HUES6 (cell line): ENCODE data around the gene NLRP6.
"Not testable (repeated sequence)": the region's sequence is repeated elsewhere in the genome, so short reads cannot be mapped to it uniquely, and the experiment has no call there.

Experiments
- H3K27ac ChIP-seq: 2 replicates; pipeline ENCODE4 v1.7.0; 2013; ENCODE audit warnings: low read depth, mild to moderate bottlenecking, low read length, inconsistent platforms
- H3K27me3 ChIP-seq: 2 replicates; pipeline ENCODE4 v1.6.1; 2013; ENCODE audit warnings: low read length; ENCODE audit not compliant: control insufficient read depth, insufficient read depth
- H3K36me3 ChIP-seq: 2 replicates; pipeline ENCODE4 v1.6.1; 2013; ENCODE audit warnings: low read length; ENCODE audit not compliant: control insufficient read depth, insufficient read depth
- H3K4me1 ChIP-seq: 2 replicates; pipeline ENCODE4 v1.6.1; 2013; ENCODE audit warnings: low read length; ENCODE audit not compliant: control insufficient read depth, insufficient read depth
- H3K4me3 ChIP-seq: 2 replicates; pipeline ENCODE4 v1.5.1; 2013; ENCODE audit warnings: low read depth, low read length
- H3K9ac ChIP-seq: one replicate; pipeline ENCODE4 v1.6.1; 2013; ENCODE audit warnings: mild to moderate bottlenecking, low read length
- H3K9me3 ChIP-seq: 2 replicates; pipeline ENCODE4 v1.6.1; 2013; ENCODE audit warnings: low read depth, low read length; ENCODE audit not compliant: control insufficient read depth, insufficient read depth

The NLRP6 gene

GRCh38 chr11:305844-306211 is 27.6 kb downstream of the NLRP6 start:
- Histone ChIP-seq H3K36me3 (no peaks in the 10 kb centered on the region), H3K4me3 (no peak overlapping the region), H3K27ac (peak overlapping the region; percentile 52; the same call in 1 of the 2 replicates), H3K27me3 (no peaks in the 10 kb centered on the region), H3K4me1 (peaks cover 51% of the 10 kb centered on the region), H3K9me3 (no peaks in the 10 kb centered on the region), H3K9ac (no peak overlapping the region)

GRCh38 chr11:306645-307371 is 28.6 kb downstream of the NLRP6 start:
- peaks cover 50% of the 10 kb centered on the region for H3K4me1 ChIP-seq
- no peaks in the 10 kb centered on the region for H3K36me3 ChIP-seq
- no peaks in the 10 kb centered on the region for H3K9me3 ChIP-seq
- H3K27ac ChIP-seq = no peak overlapping the region
- H3K4me3 ChIP-seq = no peak overlapping the region
- H3K27me3 ChIP-seq = no peaks in the 10 kb centered on the region
- H3K9ac ChIP-seq = no peak overlapping the region

GRCh38 chr11:307766-308708 is 29.8 kb downstream of the NLRP6 start, which contains the start of gene IFITM2:
Gene IFITM2, plus strand, starts transcription at chr11:307816. Its CDS starts 377 bp downstream, at chr11:308193.
- H3K36me3 ChIP-seq, H3K27me3 ChIP-seq, H3K9me3 ChIP-seq, H3K27ac ChIP-seq: not testable (repeated sequence)
- Histone ChIP-seq H3K4me3 (peak within 1 kb of the TSS; percentile 49), H3K9ac (peak within 1 kb of the TSS; percentile 20), H3K4me1 (peaks cover 62% of the 10 kb centered on the region)

GRCh38 chr11:308740-309665 is 30.8 kb downstream of the NLRP6 start:
- not testable (repeated sequence) for H3K36me3 ChIP-seq, H3K27me3 ChIP-seq, H3K9me3 ChIP-seq, H3K27ac ChIP-seq
- peak overlapping the region; percentile 14 for H3K9ac ChIP-seq
- peaks cover 68% of the 10 kb centered on the region for H3K4me1 ChIP-seq
- H3K4me3 ChIP-seq = peak overlapping the region; percentile 41

GRCh38 chr11:309979-310572 is 31.9 kb downstream of the NLRP6 start:
- not testable (repeated sequence) for H3K27me3 ChIP-seq, H3K9me3 ChIP-seq, H3K27ac ChIP-seq, H3K36me3 ChIP-seq
- Histone ChIP-seq H3K4me1 (peaks cover 63% of the 10 kb centered on the region), H3K4me3 (peak overlapping the region; percentile 47; the same call in 1 of the 2 replicates), H3K9ac (peak overlapping the region; percentile 63)

- H3K27ac ChIP-seq, H3K9me3 ChIP-seq, H3K36me3 ChIP-seq: not testable (repeated sequence)
- Histone ChIP-seq H3K4me1 (peaks cover 52% of the 10 kb centered on the region), H3K9ac (peak overlapping the region; percentile 80), H3K4me3 (peak overlapping the region; percentile 87), H3K27me3 (peaks cover 14% of the 10 kb centered on the region; the same call in 1 of the 2 replicates)
Observed at GRCh38 chr11:311013-311748, 33.0 kb downstream of the NLRP6 start.

- Histone ChIP-seq H3K27ac (peak overlapping the region; percentile 84; the same call in 1 of the 2 replicates), H3K9me3 (no peaks in the 10 kb centered on the region), H3K4me3 (peak overlapping the region; percentile 87), H3K36me3 (peaks cover 12% of the 10 kb centered on the region), H3K9ac (peak overlapping the region; percentile 96), H3K4me1 (peaks cover 50% of the 10 kb centered on the region), H3K27me3 (peaks cover 23% of the 10 kb centered on the region; the same call in 1 of the 2 replicates)
Observed at GRCh38 chr11:312092-312816, 34.0 kb downstream of the NLRP6 start.

- peaks cover 12% of the 10 kb centered on the region for H3K36me3 ChIP-seq
- no peaks in the 10 kb centered on the region for H3K9me3 ChIP-seq
- peak overlapping the region; percentile 87 for H3K4me3 ChIP-seq
- peaks cover 48% of the 10 kb centered on the region for H3K4me1 ChIP-seq
- peaks cover 29% of the 10 kb centered on the region; the same call in 1 of the 2 replicates for H3K27me3 ChIP-seq
- H3K27ac ChIP-seq = peak overlapping the region; percentile 84; the same call in 1 of the 2 replicates
- peak overlapping the region; percentile 96 for H3K9ac ChIP-seq
Observed at GRCh38 chr11:313304-313786, 35.1 kb downstream of the NLRP6 start.

- peak within 1 kb of the TSS; percentile 87 for H3K4me3 ChIP-seq
- H3K27ac ChIP-seq = peak within 1 kb of the TSS; percentile 84; the same call in 1 of the 2 replicates
- H3K36me3 ChIP-seq = peaks cover 12% of the 10 kb centered on the region
- peaks cover 46% of the 10 kb centered on the region for H3K4me1 ChIP-seq
- no peaks in the 10 kb centered on the region for H3K9me3 ChIP-seq
- H3K27me3 ChIP-seq = peaks cover 29% of the 10 kb centered on the region; the same call in 1 of the 2 replicates
- peak within 1 kb of the TSS; percentile 96 for H3K9ac ChIP-seq
Observed at GRCh38 chr11:313787-314553, 35.8 kb downstream of the NLRP6 start, which contains the start of gene IFITM1. Gene IFITM1, plus strand, starts transcription at chr11:314040. Its CDS starts 131 bp downstream, at chr11:314171.
